ENCODE data around the gene KLHL8.

The KLHL8 gene

DNA sequence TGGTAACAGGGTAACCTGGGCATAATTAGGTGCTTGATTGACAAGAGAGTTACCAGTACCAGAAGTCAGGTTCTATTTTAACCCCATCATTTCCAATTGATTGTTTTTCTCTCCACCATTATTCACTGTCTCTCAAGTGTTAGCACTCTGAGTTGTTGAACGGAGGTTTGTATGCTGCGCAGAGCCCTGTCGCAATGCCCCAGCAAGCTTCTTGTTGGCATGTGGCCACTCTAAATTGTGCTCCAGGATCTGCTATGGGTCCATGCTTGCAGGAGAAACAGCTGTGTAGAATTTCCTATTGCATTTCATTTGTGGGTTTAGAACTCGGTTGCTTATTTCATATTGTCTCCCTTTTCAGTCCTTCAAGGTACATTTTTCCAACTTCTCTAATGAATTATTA lies 98.2 kb downstream of the KLHL8 start:
- DNase-seq: peak in 3 of 56 donors; percentile 2 to 24 (median 21)

DNA sequence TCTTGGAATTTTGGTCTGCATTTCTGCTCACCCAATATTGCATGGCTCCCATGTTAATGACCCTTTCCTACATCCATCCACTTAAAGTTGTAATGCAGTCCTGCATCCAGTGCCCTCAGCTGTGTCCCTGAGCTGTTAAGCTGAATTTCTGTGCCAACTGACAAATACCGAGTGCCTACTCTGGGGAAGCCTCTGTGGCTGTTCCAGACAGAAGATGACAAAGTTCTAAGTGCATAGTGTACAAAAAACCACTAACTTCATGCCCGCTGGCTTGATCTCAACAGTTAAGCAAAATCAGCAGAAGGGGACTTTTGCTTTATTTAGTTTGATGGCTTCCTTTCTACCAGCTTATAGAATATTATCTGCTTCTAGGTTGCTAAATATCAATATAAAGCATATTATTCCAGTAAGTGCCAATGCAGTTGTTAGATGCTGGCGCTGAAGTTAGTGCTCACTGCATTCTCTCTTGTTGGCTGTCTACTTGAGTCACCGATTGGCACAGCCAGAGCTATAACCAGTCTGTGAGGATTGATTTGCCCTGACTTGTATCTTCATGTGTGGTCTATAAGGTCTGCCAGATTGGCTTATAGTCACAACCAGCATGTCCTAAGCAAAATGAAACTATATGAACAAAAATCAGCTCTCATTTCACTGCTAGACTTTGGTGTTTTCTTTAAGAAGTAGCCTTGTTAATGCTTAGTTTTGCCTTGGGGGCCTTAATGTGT lies 98.9 kb downstream of the KLHL8 start:
- DNase-seq: no peak

DNA sequence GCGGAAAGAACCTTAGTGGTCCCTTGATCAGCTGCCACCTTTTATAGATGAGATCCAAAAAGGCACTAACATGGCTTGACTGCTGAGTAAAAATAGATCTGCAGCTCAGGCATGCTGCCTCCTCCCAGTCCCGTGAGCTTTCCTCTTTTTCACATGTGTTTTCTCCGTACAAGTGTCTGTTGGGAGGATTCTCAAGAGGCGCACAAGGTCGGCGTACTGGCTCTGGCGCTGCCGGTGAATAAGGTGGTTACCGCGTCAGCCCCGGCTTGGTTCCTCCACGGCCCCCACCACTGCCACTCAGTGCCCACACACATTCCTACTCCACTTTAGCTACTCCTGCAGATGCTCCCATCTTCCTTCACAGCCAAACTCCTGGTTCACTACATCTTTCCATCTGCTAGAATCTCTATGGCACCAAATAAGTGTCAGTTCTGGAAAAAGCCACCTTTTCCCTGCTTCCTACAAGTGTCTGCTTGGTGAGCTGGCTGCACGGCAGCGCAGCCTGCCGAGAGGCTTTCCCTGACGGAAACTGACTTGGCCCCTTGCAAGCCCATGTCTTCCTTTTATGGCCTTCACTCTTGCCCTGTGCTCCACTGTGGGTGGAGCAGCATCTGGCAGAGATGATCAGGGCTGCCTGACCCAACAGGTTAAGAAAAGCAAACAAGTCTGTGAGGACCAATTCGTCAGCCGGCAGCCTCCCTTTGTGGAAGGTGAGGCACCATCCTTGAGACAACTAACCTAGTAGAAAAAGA lies 99.8 kb downstream of the KLHL8 start:
- DNase-seq: peak in 11 of 56 donors; percentile 2 to 36 (median 13)

DNA sequence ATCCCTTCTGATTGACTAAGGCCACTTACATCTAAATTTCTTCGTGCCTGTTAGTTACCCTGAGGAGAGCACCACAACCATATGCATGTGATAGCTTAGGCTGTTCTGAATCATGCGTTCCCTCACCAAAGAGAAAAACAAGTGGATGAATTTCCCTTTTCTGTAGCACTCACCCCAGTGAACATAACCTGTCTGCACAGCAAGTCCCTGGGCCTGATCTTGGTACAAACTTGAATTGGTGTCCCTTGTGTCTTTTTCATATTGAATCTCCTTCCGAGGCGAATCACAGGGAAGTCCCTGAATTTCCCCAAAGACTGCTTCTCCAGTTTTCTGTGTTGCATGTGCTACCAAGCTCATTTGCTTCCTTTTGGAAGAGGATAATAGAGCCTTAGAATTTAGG lies 100.4 kb downstream of the KLHL8 start:
- DNase-seq: no peak

DNA sequence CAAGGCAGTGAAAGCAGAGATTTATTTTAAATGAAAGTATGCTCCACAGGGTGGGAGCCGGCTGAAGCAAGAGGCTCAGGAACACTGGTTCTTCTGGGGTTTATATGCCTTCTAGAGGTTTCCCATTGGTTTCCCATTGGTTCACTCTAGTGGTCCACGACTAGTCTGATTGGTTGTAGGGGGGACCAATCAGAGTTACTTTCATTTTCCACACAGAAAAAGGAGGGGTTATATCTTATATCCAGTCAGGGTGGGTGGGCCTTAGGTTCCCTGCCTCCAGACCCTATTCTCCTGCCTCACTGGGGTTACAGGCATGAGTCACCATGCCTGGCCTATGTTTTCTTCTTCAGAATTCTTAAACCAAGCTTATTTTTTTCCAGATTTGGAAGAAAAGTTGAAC lies 101.6 kb downstream of the KLHL8 start:
- DNase-seq: no peak

DNA sequence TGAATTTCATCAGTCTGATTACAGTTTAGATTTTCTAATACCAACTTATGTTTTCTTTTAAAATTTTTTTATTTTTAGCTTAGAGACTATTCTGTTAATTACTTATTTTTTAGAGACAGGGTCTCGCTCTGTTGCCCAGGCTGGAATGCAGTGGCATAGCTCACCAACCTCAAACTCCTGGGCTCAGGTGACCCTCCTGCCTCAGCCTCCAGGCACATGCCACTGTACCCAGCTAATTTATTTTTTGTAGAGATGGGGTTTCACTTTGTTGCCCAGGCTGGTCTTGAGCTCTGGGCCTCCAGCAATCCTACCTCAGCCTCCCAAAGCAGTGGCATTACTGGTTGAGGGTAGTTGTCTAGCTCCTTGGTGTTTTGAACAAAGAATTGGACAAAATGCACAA lies 102.0 kb downstream of the KLHL8 start:
- DNase-seq: no peak

DNA sequence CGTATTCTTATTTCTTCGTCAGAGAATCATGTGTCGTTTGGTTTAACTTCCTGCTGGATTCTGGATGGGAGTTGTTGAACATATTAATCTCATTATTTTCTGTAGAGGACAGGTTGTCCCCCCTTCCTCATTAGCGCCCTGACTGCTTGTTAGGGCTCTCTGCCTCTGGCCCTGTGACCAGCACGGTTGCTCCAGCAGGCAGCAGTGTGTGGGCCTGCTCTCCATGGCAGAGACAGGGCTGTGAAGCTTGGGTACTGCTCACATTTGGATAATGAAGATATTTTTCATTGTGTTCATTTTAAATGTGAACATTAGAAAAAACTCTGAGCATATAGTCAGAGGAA lies 102.7 kb downstream of the KLHL8 start:
- peak in 3 of 56 donors; percentile 2 to 8 (median 5) for DNase-seq

DNA sequence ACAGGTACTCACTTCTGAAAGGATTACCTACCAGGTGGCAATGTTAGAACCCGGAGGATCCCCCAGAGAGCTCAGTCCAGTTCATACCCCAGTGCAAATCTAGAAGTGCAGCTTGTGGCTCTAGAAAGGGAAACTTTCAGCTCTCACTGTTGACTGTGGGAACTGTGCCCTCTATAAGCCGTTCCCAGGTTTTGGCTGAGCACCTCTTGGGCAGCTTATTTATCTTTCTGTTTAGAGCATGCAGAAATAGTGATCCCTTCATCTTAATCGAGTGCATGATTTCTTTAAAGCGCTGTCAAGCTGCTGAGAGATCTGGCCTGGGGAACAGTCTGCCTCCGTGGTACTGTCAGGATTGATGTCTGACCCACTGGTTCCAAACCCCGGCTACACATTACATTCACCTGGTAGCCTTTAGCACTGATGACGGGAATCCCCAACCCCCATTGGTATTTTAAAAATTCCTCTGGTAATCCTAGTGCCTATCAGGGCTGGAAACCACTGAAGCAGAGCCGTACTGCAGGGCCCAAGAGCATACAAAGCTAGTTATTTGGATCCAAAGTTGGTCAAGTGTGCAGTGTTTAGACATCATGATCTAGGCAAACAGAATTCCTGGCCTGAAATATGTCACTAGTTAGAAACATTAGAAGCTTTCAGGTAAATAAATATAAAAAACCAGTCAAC lies 103.2 kb downstream of the KLHL8 start:
- no peak for DNase-seq

DNA sequence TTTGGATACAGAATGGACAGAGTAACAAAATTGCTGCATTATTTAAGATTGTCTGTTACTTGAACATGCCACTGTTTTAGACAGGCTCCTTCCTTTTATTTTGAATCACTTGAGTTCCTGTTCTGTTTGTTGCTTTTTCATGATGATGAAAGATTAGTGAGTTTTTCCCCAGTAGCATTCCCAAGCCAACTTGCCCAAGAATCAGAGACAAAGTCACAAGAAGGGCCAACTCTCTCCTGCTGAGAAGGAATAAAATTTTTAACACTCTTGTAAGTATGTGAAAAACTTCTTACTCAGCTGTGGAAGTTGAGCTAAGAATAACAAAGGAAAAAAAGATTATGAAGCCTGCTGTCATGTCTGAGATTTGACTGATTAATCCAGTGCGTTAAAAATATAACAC lies 104.2 kb downstream of the KLHL8 start:
- DNase-seq: no peak

DNA sequence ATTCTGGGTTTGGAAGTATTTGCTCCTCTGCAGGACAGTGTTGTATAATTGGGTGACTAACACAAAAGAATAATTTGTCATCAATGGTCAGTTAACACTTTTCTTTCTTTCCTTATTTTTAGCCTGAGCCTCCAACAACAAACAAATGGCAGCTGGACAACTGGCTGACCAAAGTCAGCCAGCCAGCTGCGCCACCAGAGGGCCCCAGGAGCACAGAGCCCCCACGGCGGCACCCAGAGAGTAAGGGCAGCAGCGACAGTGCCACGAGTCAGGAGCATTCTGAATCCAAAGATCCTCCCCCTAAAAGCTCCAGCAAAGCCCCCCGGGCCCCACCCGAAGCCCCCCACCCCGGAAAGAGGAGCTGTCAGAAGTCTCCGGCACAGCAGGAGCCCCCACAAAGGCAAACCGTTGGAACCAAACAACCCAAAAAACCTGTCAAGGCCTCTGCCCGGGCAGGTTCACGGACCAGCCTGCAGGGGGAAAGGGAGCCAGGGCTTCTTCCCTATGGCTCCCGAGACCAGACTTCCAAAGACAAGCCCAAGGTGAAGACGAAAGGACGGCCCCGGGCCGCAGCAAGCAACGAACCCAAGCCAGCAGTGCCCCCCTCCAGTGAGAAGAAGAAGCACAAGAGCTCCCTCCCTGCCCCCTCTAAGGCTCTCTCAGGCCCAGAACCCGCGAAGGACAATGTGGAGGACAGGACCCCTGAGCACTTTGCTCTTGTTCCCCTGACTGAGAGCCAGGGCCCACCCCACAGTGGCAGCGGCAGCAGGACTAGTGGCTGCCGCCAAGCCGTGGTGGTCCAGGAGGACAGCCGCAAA lies 106.0 kb downstream of the KLHL8 start:
- DNase-seq: no peak

DNA sequence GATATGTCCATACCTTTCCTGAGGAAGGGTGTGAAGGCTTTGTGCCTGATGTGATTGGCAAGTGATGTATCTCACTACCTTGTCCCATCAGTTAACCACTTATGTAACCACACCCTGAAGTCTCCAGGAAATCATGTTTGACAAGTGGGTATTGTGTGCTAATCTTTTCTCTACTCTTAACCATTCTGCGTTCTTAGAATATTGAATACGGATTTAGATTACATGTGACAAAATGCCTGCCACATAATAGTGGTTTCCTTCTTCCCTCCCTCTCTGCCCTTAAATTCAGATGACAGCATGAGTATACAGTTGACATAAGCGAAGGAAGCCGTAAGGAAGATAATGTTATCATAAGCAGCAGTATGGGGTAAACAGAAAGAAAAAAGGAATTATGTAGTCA lies 108.4 kb downstream of the KLHL8 start:
- no peak for DNase-seq
